Fibroblast of lung (primary cell): Measurements from ENCODE around the gene A1BG. TPM values are rescaled to one million over a fixed set of nuclear protein-coding genes. Genes with fewer than 3 reads are reported as not detected.

Experiments
- DNase-seq, 2 donors: peaks; one replicate each; pipeline versions ENCODE4 v3.0.0 to v3.0.0-alpha.2; 2010; ENCODE audit warnings: low read depth in 2 of 2
- H2AFZ ChIP-seq: 2 replicates; pipeline ENCODE4 v1.5.1; 2012; ENCODE audit warnings: low read length, control low read depth, inconsistent platforms
- H3K27ac ChIP-seq: 2 replicates; pipeline ENCODE4 v1.5.1; 2011; ENCODE audit warnings: low read length, control low read depth; ENCODE audit not compliant: insufficient read depth
- H3K27me3 ChIP-seq: 2 replicates; pipeline ENCODE4 v1.5.1; 2011; ENCODE audit warnings: mild to moderate bottlenecking, low read length; ENCODE audit not compliant: control insufficient read depth, insufficient read depth
- H3K36me3 ChIP-seq: 2 replicates; pipeline ENCODE4 v1.5.1; 2011; ENCODE audit warnings: low read length; ENCODE audit not compliant: control insufficient read depth, insufficient read depth
- H3K4me1 ChIP-seq: 2 replicates; pipeline ENCODE4 v1.5.1; 2011; ENCODE audit warnings: low read length; ENCODE audit not compliant: control insufficient read depth, insufficient read depth; ENCODE audit errors: extremely low read depth
- H3K4me2 ChIP-seq: 2 replicates; pipeline ENCODE4 v1.5.1; 2011; ENCODE audit warnings: low read length, control low read depth; ENCODE audit not compliant: insufficient read depth; ENCODE audit errors: extremely low read depth
- H3K4me3 ChIP-seq, 4 experiments: fragments of 200-600 bp in 1 of 4; sonication (generic) in 1 of 4; replicated peaks in 1 of 4; 2 replicates each; pipeline ENCODE4 v1.5.1; 2011 to 2016; ENCODE audit warnings: low read length in 4 of 4, low read depth in 3 of 4, mild to moderate bottlenecking in 3 of 4, control low read depth in 2 of 4, inconsistent platforms in 1 of 4, mixed read lengths in 1 of 4; ENCODE audit not compliant: insufficient read depth in 1 of 4; ENCODE audit errors: control extremely low read depth in 1 of 4
- H3K79me2 ChIP-seq: 2 replicates; pipeline ENCODE4 v1.5.1; 2012; ENCODE audit warnings: mild to moderate bottlenecking, low read length, inconsistent platforms; ENCODE audit not compliant: control insufficient read depth, insufficient read depth
- H3K9ac ChIP-seq: 2 replicates; pipeline ENCODE4 v1.5.1; 2011; ENCODE audit warnings: mild to moderate bottlenecking, low read length, control low read depth; ENCODE audit not compliant: insufficient read depth
- H3K9me3 ChIP-seq: 2 replicates; pipeline ENCODE4 v1.5.1; 2012; ENCODE audit warnings: low read depth, low read length; ENCODE audit not compliant: control insufficient read depth, insufficient read depth
- H4K20me1 ChIP-seq: 2 replicates; pipeline ENCODE4 v1.5.1; 2011; ENCODE audit warnings: low read length; ENCODE audit not compliant: control insufficient read depth, insufficient read depth; ENCODE audit errors: extremely low read depth
- CTCF ChIP-seq, 2 donors: IDR thresholded peaks in 1 of 2; conservative IDR thresholded peaks in 1 of 2; 1 replicate in 1 of 2; 2 replicates in 1 of 2; pipeline ENCODE4 v1.5.1; 2011 to 2012; ENCODE audit warnings: low read length in 2 of 2, control low read depth in 1 of 2, inconsistent platforms in 1 of 2, low read depth in 1 of 2, mild to moderate bottlenecking in 1 of 2
- EZH2 ChIP-seq: IDR thresholded peaks from 2 replicates; pipeline ENCODE4 v1.5.1; 2012; ENCODE audit warnings: low read length, control low read depth, mild to moderate bottlenecking; ENCODE audit errors: missing control alignments
- polyA plus RNA-seq, 2 donors: library from polyadenylated mRNA; depleted of rRNA in 1 of 2; stranded (reverse) in 1 of 2; unstranded in 1 of 2; fragments of >200 nt; gene quantifications; 2 replicates each; pipeline ENCODE4 v1.2.1, GENCODE V29; 2011 to 2012; ENCODE audit warnings: missing spikeins in 1 of 2
- total RNA-seq: library from RNA; depleted of rRNA; stranded (reverse); fragments of >200 nt; gene quantifications from 2 replicates; pipeline ENCODE4 v1.2.1, GENCODE V29; 2014

A1BG gene
- total and polyA plus RNA-seq, 2 donors (not counting 1 experiment from before 2014, with no cell fraction given), result 8.3 to 12.6 TPM

GRCh38 chr19:58396691-58397532 lies 43.6 kb upstream of the A1BG start:
- Histone ChIP-seq H2AFZ (no peak overlapping the region), H4K20me1 (no peaks in the 10 kb centered on the region), H3K4me3 (no peak overlapping the region), H3K4me1 (peaks cover 4% of the 10 kb centered on the region), H3K9ac (no peak overlapping the region), H3K4me2 (no peak overlapping the region), H3K36me3 (peaks cover 21% of the 10 kb centered on the region), H3K27me3 (no peaks in the 10 kb centered on the region), H3K27ac (no peak overlapping the region), H3K9me3 (no peaks in the 10 kb centered on the region), H3K79me2 (peaks cover 3% of the 10 kb centered on the region)
- no peak for DNase-seq
- TF ChIP-seq EZH2 (no peak), CTCF (conservative IDR thresholded peaks at IDR 0.05 in 1 of 2, IDR thresholded peaks at IDR 0.05 in 1 of 2; ENCODE audit: low read depth in 1 of 2, low read length in 2 of 2) (no peak)

- Histone ChIP-seq H3K79me2 (peaks cover 3% of the 10 kb centered on the region), H3K4me2 (peak overlapping the region; percentile 8), H3K9me3 (no peaks in the 10 kb centered on the region), H3K9ac (no peak overlapping the region), H3K4me3 (no peak overlapping the region), H2AFZ (no peak overlapping the region), H3K27me3 (no peaks in the 10 kb centered on the region), H3K36me3 (peaks cover 21% of the 10 kb centered on the region), H3K27ac (no peak overlapping the region), H3K4me1 (peaks cover 4% of the 10 kb centered on the region), H4K20me1 (no peaks in the 10 kb centered on the region)
- TF ChIP-seq EZH2 (no peak), CTCF (conservative IDR thresholded peaks at IDR 0.05 in 1 of 2, IDR thresholded peaks at IDR 0.05 in 1 of 2; ENCODE audit: low read depth in 1 of 2, low read length in 2 of 2) (no peak)
- DNase-seq, result no peak
These were observed 42.8 kb upstream of the A1BG start for GRCh38 chr19:58395979-58396627.

- H3K9ac ChIP-seq, result no peak within 1 kb of the TSS
These were observed 42.1 kb upstream of the A1BG start, which contains the start of gene RNF225 for GRCh38 chr19:58395220-58395978. Gene RNF225, plus strand, starts transcription at chr19:58395656. Its CDS starts 434 bp downstream, at chr19:58396090.

More at GRCh38 chr19:58395220-58395978, 42.1 kb upstream of the A1BG start, which contains the start of gene RNF225:
- H3K79me2 ChIP-seq, result peaks cover 9% of the 10 kb centered on the region
- peaks cover 21% of the 10 kb centered on the region for H3K36me3 ChIP-seq
- no peak within 1 kb of the TSS for H2AFZ ChIP-seq
- no peaks in the 10 kb centered on the region for H3K27me3 ChIP-seq
- H3K4me2 ChIP-seq, result peak within 1 kb of the TSS; percentile 8
- no peaks in the 10 kb centered on the region for H3K4me1 ChIP-seq
- H3K9me3 ChIP-seq, result no peaks in the 10 kb centered on the region
- no peak for DNase-seq
- H3K27ac ChIP-seq, result no peak within 1 kb of the TSS
- TF ChIP-seq EZH2 (no peak), CTCF (conservative IDR thresholded peaks at IDR 0.05 in 1 of 2, IDR thresholded peaks at IDR 0.05 in 1 of 2; ENCODE audit: low read depth in 1 of 2, low read length in 2 of 2) (no peak)
- no peaks in the 10 kb centered on the region for H4K20me1 ChIP-seq
- no peak within 1 kb of the TSS for H3K4me3 ChIP-seq
